ENCODE data around the gene ARHGAP8.

The ARHGAP8 gene

GRCh38 chr22:44871782-44872181, 119.4 kb downstream of the ARHGAP8 start:
- H3K4me3 ChIP-seq (replicated peaks; ENCODE audit: low read depth, low read length): no peak overlapping the region
- no peak for DNase-seq (ENCODE audit: low read depth)
- TF ChIP-seq CTCF (IDR thresholded peaks at IDR 0.05; ENCODE audit: low read length, missing control alignments): no peak

- DNase-seq (ENCODE audit: low read depth): no peak
- H3K4me3 ChIP-seq (replicated peaks; ENCODE audit: low read depth, low read length): no peak overlapping the region
- no peak for TF ChIP-seq CTCF (IDR thresholded peaks at IDR 0.05; ENCODE audit: low read length, missing control alignments)
These were observed 124.5 kb downstream of the ARHGAP8 start for GRCh38 chr22:44876921-44877320.

- H3K4me3 ChIP-seq (replicated peaks; ENCODE audit: low read depth, low read length): no peak overlapping the region
- no peak for DNase-seq (ENCODE audit: low read depth)
- TF ChIP-seq CTCF (IDR thresholded peaks at IDR 0.05; ENCODE audit: low read length, missing control alignments): no peak
These were observed 126.3 kb downstream of the ARHGAP8 start for GRCh38 chr22:44878483-44879300.

GRCh38 chr22:44879301-44879680, 126.9 kb downstream of the ARHGAP8 start:
- DNase-seq (ENCODE audit: low read depth): no peak
- no peak for TF ChIP-seq CTCF (IDR thresholded peaks at IDR 0.05; ENCODE audit: low read length, missing control alignments)

GRCh38 chr22:44880610-44881290, 128.4 kb downstream of the ARHGAP8 start:
- H3K4me3 ChIP-seq (replicated peaks; ENCODE audit: low read depth, low read length): no peak overlapping the region
- no peak for DNase-seq (ENCODE audit: low read depth)
- TF ChIP-seq CTCF (IDR thresholded peaks at IDR 0.05; ENCODE audit: low read length, missing control alignments): no peak

More at GRCh38 chr22:44879301-44879680, 126.9 kb downstream of the ARHGAP8 start:
- no peak overlapping the region for H3K4me3 ChIP-seq (replicated peaks; ENCODE audit: low read depth, low read length)

- no peak overlapping the region for H3K4me3 ChIP-seq (replicated peaks; ENCODE audit: low read depth, low read length)
- TF ChIP-seq CTCF (IDR thresholded peaks at IDR 0.05; ENCODE audit: low read length, missing control alignments): no peak
- DNase-seq (ENCODE audit: low read depth): no peak
These were observed 129.2 kb downstream of the ARHGAP8 start for GRCh38 chr22:44881624-44882023.

Data from fibroblast of pulmonary artery (primary cell).